Esophagus squamous epithelium (tissue), 5 donors: ENCODE results near the gene GCNT2. TPM values are rescaled to one million over a fixed set of nuclear protein-coding genes. Genes with fewer than 3 reads are reported as not detected.

Source experiments
- DNase-seq: peaks from one replicate; lab custom pipeline; 2025; lab: John Stamatoyannopoulos, UW
- H3K27ac ChIP-seq, 4 donors: fragments of 200-600 bp; sonication (generic); one replicate each; pipeline ENCODE4 v1.5.1; 2016 to 2019; ENCODE audit warnings: mild to moderate bottlenecking in 1 of 4
- H3K27me3 ChIP-seq, 4 donors: fragments of 200-600 bp; sonication (generic); 1 replicate in 3 of 4; 2 replicates in 1 of 4; pipeline versions ENCODE4 v1.5.1 to v1.6.0; 2017 to 2021; ENCODE audit warnings: antibody characterized with exemption in 1 of 4
- H3K36me3 ChIP-seq, 3 donors: fragments of 200-600 bp; sonication (generic); one replicate each; pipeline ENCODE4 v1.5.1; 2016 to 2019
- H3K4me1 ChIP-seq, 3 donors: fragments of 200-600 bp; sonication (generic); one replicate each; pipeline ENCODE4 v1.5.1; 2017 to 2019
- H3K4me3 ChIP-seq, 4 donors: fragments of 200-600 bp; sonication (generic); 1 replicate in 3 of 4; 2 replicates in 1 of 4; pipeline ENCODE4 v1.5.1; 2016 to 2019; ENCODE audit warnings: mild to moderate bottlenecking in 2 of 4, moderate library complexity in 1 of 4
- H3K9me3 ChIP-seq, 3 donors: fragments of 200-600 bp; sonication (generic); one replicate each; pipeline ENCODE4 v1.5.1; 2016 to 2019
- POLR2A ChIP-seq, 4 donors: fragments of 450-650 bp; IDR thresholded peaks; one replicate each; pipeline ENCODE4 v1.6.1; 2017; ENCODE audit warnings: antibody characterized with exemption in 4 of 4, mild to moderate bottlenecking in 4 of 4, moderate library complexity in 3 of 4
- WGBS, 2 donors: methylation state at CpG; one replicate each; pipeline ENCODE4 v1.1.5; 2018; 5-methylcytosine and 5-hydroxymethylcytosine counted together
- intact Hi-C: fragments of 100-400 bp; cut with DNase I; formaldehyde crosslinking; loops from one replicate; pipeline ENCODE4 v1.15.0; 2022
- total RNA-seq, 4 donors: library from RNA; depleted of rRNA; stranded (reverse); fragments of >200 nt; gene quantifications; one replicate each; pipeline ENCODE4 v1.1.0, GENCODE V29; 2016
- TF ChIP-seq, protein P1 (sequence below), 6 experiments: fragments of 450-650 bp in 4 of 6; fragments of 200-600 bp in 2 of 6; sonication (generic) in 2 of 6; IDR thresholded peaks; one replicate each; pipeline ENCODE4 v1.5.1; 2016 to 2019; ENCODE audit warnings: antibody characterized with exemption in 6 of 6, mild to moderate bottlenecking in 4 of 6, moderate library complexity in 4 of 6
- donor health status: DM: yes; HTN: yes; CAD: no.

GCNT2 gene
- total RNA-seq, 4 donors from 2014 or later: 6.9 to 17.2 (median 8.9) TPM

DNA sequence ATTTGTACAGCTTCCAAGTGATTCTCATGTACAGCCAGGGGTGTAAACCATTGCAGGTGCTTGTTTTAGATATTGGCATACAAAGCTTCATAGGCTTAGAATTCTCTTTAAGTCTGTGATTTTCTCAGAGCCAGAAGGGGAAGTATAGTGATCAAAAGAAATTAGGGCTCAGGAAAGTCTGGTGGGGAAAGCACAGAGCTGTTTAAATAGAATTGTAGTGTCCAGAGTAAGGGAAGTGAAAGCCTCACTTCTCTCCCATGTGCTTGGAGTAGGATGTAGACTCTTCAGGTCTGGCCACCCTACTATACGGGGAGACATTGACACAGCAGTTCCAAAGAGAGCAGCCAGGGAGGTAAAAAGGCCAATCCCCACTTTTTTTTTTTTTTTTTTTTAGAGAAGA lies 10.4 kb downstream of the GCNT2 start:
- no peaks in the 10 kb centered on the region for H3K9me3 ChIP-seq
- intact Hi-C loops: no loop called here
- no peak overlapping the region for H3K27ac ChIP-seq
- peak overlapping the region in 1 of 4 donors; percentile 0 for H3K4me3 ChIP-seq
- DNase-seq: no peak
- TF ChIP-seq POLR2A (IDR thresholded peaks at IDR 0.05): no peak
- TF ChIP-seq, protein P1, sequence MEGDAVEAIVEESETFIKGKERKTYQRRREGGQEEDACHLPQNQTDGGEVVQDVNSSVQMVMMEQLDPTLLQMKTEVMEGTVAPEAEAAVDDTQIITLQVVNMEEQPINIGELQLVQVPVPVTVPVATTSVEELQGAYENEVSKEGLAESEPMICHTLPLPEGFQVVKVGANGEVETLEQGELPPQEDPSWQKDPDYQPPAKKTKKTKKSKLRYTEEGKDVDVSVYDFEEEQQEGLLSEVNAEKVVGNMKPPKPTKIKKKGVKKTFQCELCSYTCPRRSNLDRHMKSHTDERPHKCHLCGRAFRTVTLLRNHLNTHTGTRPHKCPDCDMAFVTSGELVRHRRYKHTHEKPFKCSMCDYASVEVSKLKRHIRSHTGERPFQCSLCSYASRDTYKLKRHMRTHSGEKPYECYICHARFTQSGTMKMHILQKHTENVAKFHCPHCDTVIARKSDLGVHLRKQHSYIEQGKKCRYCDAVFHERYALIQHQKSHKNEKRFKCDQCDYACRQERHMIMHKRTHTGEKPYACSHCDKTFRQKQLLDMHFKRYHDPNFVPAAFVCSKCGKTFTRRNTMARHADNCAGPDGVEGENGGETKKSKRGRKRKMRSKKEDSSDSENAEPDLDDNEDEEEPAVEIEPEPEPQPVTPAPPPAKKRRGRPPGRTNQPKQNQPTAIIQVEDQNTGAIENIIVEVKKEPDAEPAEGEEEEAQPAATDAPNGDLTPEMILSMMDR (IDR thresholded peaks at IDR 0.05): no peak
- H3K36me3 ChIP-seq: peaks cover 0 to 21% (median 0%) of the 10 kb centered on the region in 3 donors
- peaks cover 0 to 18% (median 0%) of the 10 kb centered on the region in 3 donors for H3K4me1 ChIP-seq
- WGBS, 2 donors: 22 to 56% methylated on average over 1 of the region's 1 CpG
- no peaks in the 10 kb centered on the region for H3K27me3 ChIP-seq

DNA sequence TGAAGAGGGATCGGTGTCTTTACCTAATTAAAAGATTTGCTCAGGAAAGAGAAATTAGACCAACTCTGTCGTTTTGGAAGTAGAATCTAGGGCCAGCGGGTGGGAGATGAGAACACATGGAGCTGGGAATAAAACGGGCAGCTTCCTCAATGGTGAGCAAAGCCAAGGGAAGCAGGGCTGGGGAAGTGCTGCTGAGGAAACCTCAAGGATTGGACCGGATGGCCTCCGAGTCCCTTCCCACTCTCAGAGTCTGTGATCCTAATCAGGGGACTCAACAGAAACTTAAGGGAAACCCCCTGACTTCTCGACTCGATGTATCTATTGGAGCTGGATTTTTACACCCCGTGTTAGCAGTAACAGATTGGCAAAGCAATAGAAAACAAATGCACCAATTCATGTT lies 10.8 kb downstream of the GCNT2 start:
- Histone ChIP-seq H3K9me3 (no peaks in the 10 kb centered on the region), H3K27ac (no peak overlapping the region), H3K4me1 (peaks cover 0 to 18% (median 0%) of the 10 kb centered on the region in 3 donors), H3K27me3 (no peaks in the 10 kb centered on the region), H3K36me3 (peaks cover 0 to 21% (median 0%) of the 10 kb centered on the region in 3 donors), H3K4me3 (peak overlapping the region in 1 of 4 donors; percentile 35)
- WGBS, 2 donors: 68 to 71% methylated on average over 9 of the region's 9 CpGs
- no peak for DNase-seq
- intact Hi-C loops: no loop called here
- no peak for TF ChIP-seq POLR2A (IDR thresholded peaks at IDR 0.05)
- TF ChIP-seq, protein P1 (IDR thresholded peaks at IDR 0.05): no peak

DNA sequence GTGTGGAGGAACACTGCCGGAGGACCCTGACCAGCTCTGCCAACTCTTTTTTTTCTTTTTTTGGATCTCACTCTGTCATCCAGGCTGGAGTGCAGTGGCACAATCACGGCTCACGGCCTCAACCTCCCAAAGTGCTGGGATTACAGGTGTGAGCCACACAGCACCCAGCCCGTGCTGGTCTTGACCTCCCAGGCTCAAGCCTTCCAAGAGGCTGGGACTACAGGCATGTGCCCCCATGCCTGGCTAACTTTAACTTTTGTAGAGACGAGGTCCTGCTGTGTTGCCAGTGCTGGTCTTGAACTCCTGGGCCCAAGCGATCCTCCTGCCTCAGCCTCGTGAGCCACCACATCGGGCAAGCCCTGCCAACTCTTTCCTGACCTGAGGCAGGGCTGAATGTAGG lies 11.2 kb downstream of the GCNT2 start:
- Histone ChIP-seq H3K27me3 (no peaks in the 10 kb centered on the region), H3K36me3 (peaks cover 0 to 21% (median 0%) of the 10 kb centered on the region in 3 donors), H3K4me1 (peaks cover 0 to 18% (median 0%) of the 10 kb centered on the region in 3 donors), H3K9me3 (no peaks in the 10 kb centered on the region), H3K4me3 (peak overlapping the region in 1 of 4 donors; percentile 35), H3K27ac (no peak overlapping the region)
- intact Hi-C loops: no loop called here
- WGBS, 2 donors: 83 to 96% methylated on average over 5 to 8 of the region's 8 CpGs
- TF ChIP-seq POLR2A (IDR thresholded peaks at IDR 0.05): no peak
- TF ChIP-seq, protein P1 (IDR thresholded peaks at IDR 0.05): no peak
- no peak for DNase-seq

DNA sequence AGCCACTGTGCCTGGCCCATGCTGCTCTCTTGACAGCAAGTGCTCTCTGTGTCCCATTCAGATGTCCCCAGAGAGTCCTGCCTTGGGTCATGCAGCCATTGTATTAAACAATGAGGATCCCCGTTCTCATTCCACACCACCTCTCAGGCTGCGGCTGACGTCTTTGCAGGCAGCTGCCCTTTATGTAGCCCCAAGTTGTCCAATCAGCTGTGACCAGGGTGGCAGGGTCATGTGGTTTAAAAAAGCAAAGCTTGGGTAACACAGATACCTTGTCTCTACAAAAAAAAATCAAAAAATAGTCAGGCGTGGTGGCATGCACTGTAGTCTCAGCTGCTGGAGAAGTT lies 13.2 kb downstream of the GCNT2 start:
- H3K9me3 ChIP-seq: no peaks in the 10 kb centered on the region
- DNase-seq: no peak
- TF ChIP-seq, protein P1 (IDR thresholded peaks at IDR 0.05): no peak
- 97 to 100% methylated on average over 3 to 4 of the region's 4 CpGs for WGBS, 2 donors
- peaks cover 0 to 12% (median 0%) of the 10 kb centered on the region in 3 donors for H3K4me1 ChIP-seq
- H3K4me3 ChIP-seq: no peak overlapping the region
- no peak overlapping the region for H3K27ac ChIP-seq
- no peaks in the 10 kb centered on the region for H3K27me3 ChIP-seq
- peaks cover 0 to 15% (median 0%) of the 10 kb centered on the region in 3 donors for H3K36me3 ChIP-seq
- intact Hi-C loops: no loop called here

DNA sequence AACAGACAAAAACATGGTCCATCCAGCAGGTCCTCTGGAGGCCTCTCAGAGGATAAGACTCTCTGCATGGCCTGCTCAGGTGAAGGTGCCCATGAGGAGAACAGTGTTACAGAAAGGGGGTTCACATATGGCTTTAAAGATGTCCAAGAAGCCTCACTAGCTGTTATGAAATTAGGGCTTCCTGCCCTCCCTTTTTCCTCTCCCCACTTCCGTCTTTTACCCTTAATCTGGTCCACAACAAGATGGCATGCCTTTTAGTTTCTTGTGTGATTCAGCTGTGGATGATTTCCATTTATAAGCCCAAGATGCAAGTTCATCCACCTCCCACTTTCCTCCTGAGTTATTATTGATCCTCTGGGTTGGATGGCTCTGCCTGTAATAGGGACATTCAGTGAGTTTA lies 14.0 kb downstream of the GCNT2 start:
- Histone ChIP-seq H3K9me3 (no peaks in the 10 kb centered on the region), H3K27ac (no peak overlapping the region), H3K27me3 (no peaks in the 10 kb centered on the region), H3K36me3 (peaks cover 0 to 7% (median 0%) of the 10 kb centered on the region in 3 donors), H3K4me1 (peaks cover 0 to 12% (median 0%) of the 10 kb centered on the region in 3 donors), H3K4me3 (no peak overlapping the region)
- 76 to 90% methylated on average over 1 of the region's 1 CpG for WGBS, 2 donors
- intact Hi-C loops: no loop called here
- no peak for DNase-seq
- TF ChIP-seq, protein P1 (IDR thresholded peaks at IDR 0.05): no peak
- TF ChIP-seq POLR2A (IDR thresholded peaks at IDR 0.05): no peak
